Measurements from ENCODE around the gene ASIP. TPM values are rescaled to one million over a fixed set of nuclear protein-coding genes. Genes with fewer than 3 reads are reported as not detected.

The ASIP gene
- total RNA-seq, 4 donors from 2014 or later = 3.5 TPM; not detected in 3

- no peak for ATAC-seq
Observed at GRCh38 chr20:34293119-34293518, 51.9 kb downstream of the ASIP start.

GRCh38 chr20:34293589-34293988 is 52.4 kb downstream of the ASIP start:
- Histone ChIP-seq H3K4me3 (no peak overlapping the region), H3K9me3 (no peaks in the 10 kb centered on the region), H3K4me1 (no peaks in the 10 kb centered on the region), H3K27ac (no peak overlapping the region), H3K36me3 (peaks cover 0 to 73% of the 10 kb centered on the region in 2 donors), H3K27me3 (no peaks in the 10 kb centered on the region)
- TF ChIP-seq POLR2AphosphoS5 (IDR thresholded peaks at IDR 0.05) (no peak), CTCF (IDR thresholded peaks at IDR 0.05) (no peak), EP300 (IDR thresholded peaks at IDR 0.05) (no peak), POLR2A (IDR thresholded peaks at IDR 0.05) (no peak)
- ATAC-seq = no peak
- 86% methylated on average over 4 of the region's 7 CpGs; no CpG with 5 or more reads in 1 of the 2 donors for WGBS, 2 donors (ENCODE audit: low coverage in 1 of 2)

More at GRCh38 chr20:34293119-34293518, 51.9 kb downstream of the ASIP start:
- WGBS, 2 donors (ENCODE audit: low coverage in 1 of 2) = 92 to 100% methylated on average over 2 to 3 of the region's 5 CpGs
- Histone ChIP-seq H3K27me3 (no peaks in the 10 kb centered on the region), H3K9me3 (no peaks in the 10 kb centered on the region), H3K4me1 (no peaks in the 10 kb centered on the region), H3K4me3 (no peak overlapping the region), H3K36me3 (peaks cover 0 to 77% of the 10 kb centered on the region in 2 donors), H3K27ac (no peak overlapping the region)
- TF ChIP-seq CTCF (IDR thresholded peaks at IDR 0.05) (no peak), POLR2AphosphoS5 (IDR thresholded peaks at IDR 0.05) (no peak), POLR2A (IDR thresholded peaks at IDR 0.05) (no peak), EP300 (IDR thresholded peaks at IDR 0.05) (no peak)

- ATAC-seq = no peak
- WGBS, 2 donors (ENCODE audit: low coverage in 1 of 2) = 92 to 98% methylated on average over 4 to 6 of the region's 7 CpGs
- Histone ChIP-seq H3K27ac (no peak overlapping the region), H3K27me3 (no peaks in the 10 kb centered on the region), H3K9me3 (no peaks in the 10 kb centered on the region), H3K4me1 (no peaks in the 10 kb centered on the region), H3K36me3 (peaks cover 0 to 64% of the 10 kb centered on the region in 2 donors), H3K4me3 (no peak overlapping the region)
- TF ChIP-seq EP300 (IDR thresholded peaks at IDR 0.05) = no peak
- TF ChIP-seq CTCF (IDR thresholded peaks at IDR 0.05) = no peak
- TF ChIP-seq POLR2A (IDR thresholded peaks at IDR 0.05) = no peak
- TF ChIP-seq POLR2AphosphoS5 (IDR thresholded peaks at IDR 0.05) = no peak
Observed at GRCh38 chr20:34294563-34294962, 53.3 kb downstream of the ASIP start.

GRCh38 chr20:34295284-34295683 is 54.1 kb downstream of the ASIP start:
- H3K9me3 ChIP-seq = no peaks in the 10 kb centered on the region
- no peaks in the 10 kb centered on the region for H3K4me1 ChIP-seq
- H3K27me3 ChIP-seq = no peaks in the 10 kb centered on the region
- H3K36me3 ChIP-seq = peaks cover 0 to 57% of the 10 kb centered on the region in 2 donors
- WGBS, 2 donors (ENCODE audit: low coverage in 1 of 2) = 98% methylated on average over 11 of the region's 24 CpGs; no CpG with 5 or more reads in 1 of the 2 donors
- TF ChIP-seq EP300 (IDR thresholded peaks at IDR 0.05) = no peak
- TF ChIP-seq CTCF (IDR thresholded peaks at IDR 0.05) = no peak
- TF ChIP-seq POLR2AphosphoS5 (IDR thresholded peaks at IDR 0.05) = no peak
- TF ChIP-seq POLR2A (IDR thresholded peaks at IDR 0.05) = no peak
- H3K27ac ChIP-seq = no peak overlapping the region
- no peak for ATAC-seq
- no peak overlapping the region for H3K4me3 ChIP-seq

GRCh38 chr20:34296468-34296867 is 55.2 kb downstream of the ASIP start:
- Histone ChIP-seq H3K27me3 (no peaks in the 10 kb centered on the region), H3K9me3 (no peaks in the 10 kb centered on the region), H3K4me3 (no peak overlapping the region), H3K36me3 (peaks cover 0 to 45% of the 10 kb centered on the region in 2 donors), H3K4me1 (peaks cover 0 to 9% (median 6%) of the 10 kb centered on the region in 3 donors), H3K27ac (no peak overlapping the region)
- TF ChIP-seq POLR2AphosphoS5 (IDR thresholded peaks at IDR 0.05) (no peak), POLR2A (IDR thresholded peaks at IDR 0.05) (no peak), CTCF (IDR thresholded peaks at IDR 0.05) (no peak), EP300 (IDR thresholded peaks at IDR 0.05) (no peak)
- no peak for ATAC-seq
- WGBS, 2 donors (ENCODE audit: low coverage in 1 of 2) = 85 to 91% methylated on average over 1 to 3 of the region's 3 CpGs

Data from gastroesophageal sphincter (tissue), 4 donors.